ENCODE measurements around the gene ZNF609.
"Not testable (repeated sequence)": the region's sequence is repeated elsewhere in the genome, so short reads cannot be mapped to it uniquely, and the experiment has no call there.

The ZNF609 gene

GRCh38 chr15:64586259-64586870, 126.0 kb downstream of the ZNF609 start:
- no peak for DNase-seq (ENCODE audit: low spot score)

GRCh38 chr15:64586984-64587383, 126.6 kb downstream of the ZNF609 start:
- no peak for DNase-seq (ENCODE audit: low spot score)

- no peak for DNase-seq (ENCODE audit: low spot score)
These were observed 129.2 kb downstream of the ZNF609 start for GRCh38 chr15:64589435-64590084.

GRCh38 chr15:64592845-64593244, 132.5 kb downstream of the ZNF609 start:
- DNase-seq (ENCODE audit: low spot score) = not testable (repeated sequence)

GRCh38 chr15:64596701-64597476, 136.5 kb downstream of the ZNF609 start:
- DNase-seq (ENCODE audit: low spot score) = peak; percentile 53

- no peak for DNase-seq (ENCODE audit: low spot score)
These were observed 137.1 kb downstream of the ZNF609 start for GRCh38 chr15:64597477-64597822.

- DNase-seq (ENCODE audit: low spot score) = no peak
These were observed 138.8 kb downstream of the ZNF609 start for GRCh38 chr15:64599226-64599625.

GRCh38 chr15:64599716-64600115, 139.3 kb downstream of the ZNF609 start:
- no peak for DNase-seq (ENCODE audit: low spot score)

- DNase-seq (ENCODE audit: low spot score) = no peak
These were observed 140.4 kb downstream of the ZNF609 start for GRCh38 chr15:64600794-64601193.

- DNase-seq (ENCODE audit: low spot score) = no peak
These were observed 143.9 kb downstream of the ZNF609 start for GRCh38 chr15:64604319-64604718.

GRCh38 chr15:64607416-64607815, 147.0 kb downstream of the ZNF609 start:
- not testable (repeated sequence) for DNase-seq (ENCODE audit: low spot score)

GRCh38 chr15:64610257-64610919, 150.0 kb downstream of the ZNF609 start:
- DNase-seq (ENCODE audit: low spot score) = no peak

- DNase-seq (ENCODE audit: low spot score) = no peak
These were observed 150.8 kb downstream of the ZNF609 start for GRCh38 chr15:64611085-64611725.

GRCh38 chr15:64614519-64614918, 154.1 kb downstream of the ZNF609 start:
- DNase-seq (ENCODE audit: low spot score) = no peak

GRCh38 chr15:64617727-64618126, 157.3 kb downstream of the ZNF609 start:
- DNase-seq (ENCODE audit: low spot score) = no peak

GRCh38 chr15:64618138-64618537, 157.8 kb downstream of the ZNF609 start:
- no peak for DNase-seq (ENCODE audit: low spot score)

GRCh38 chr15:64618540-64618939, 158.2 kb downstream of the ZNF609 start:
- no peak for DNase-seq (ENCODE audit: low spot score)

- no peak for DNase-seq (ENCODE audit: low spot score)
These were observed 159.8 kb downstream of the ZNF609 start for GRCh38 chr15:64619880-64620839.

GRCh38 chr15:64621056-64621455, 160.7 kb downstream of the ZNF609 start:
- no peak for DNase-seq (ENCODE audit: low spot score)

GRCh38 chr15:64622410-64623260, 162.3 kb downstream of the ZNF609 start:
- DNase-seq (ENCODE audit: low spot score) = no peak
